ENCODE results near the gene DHCR7.

DNA sequence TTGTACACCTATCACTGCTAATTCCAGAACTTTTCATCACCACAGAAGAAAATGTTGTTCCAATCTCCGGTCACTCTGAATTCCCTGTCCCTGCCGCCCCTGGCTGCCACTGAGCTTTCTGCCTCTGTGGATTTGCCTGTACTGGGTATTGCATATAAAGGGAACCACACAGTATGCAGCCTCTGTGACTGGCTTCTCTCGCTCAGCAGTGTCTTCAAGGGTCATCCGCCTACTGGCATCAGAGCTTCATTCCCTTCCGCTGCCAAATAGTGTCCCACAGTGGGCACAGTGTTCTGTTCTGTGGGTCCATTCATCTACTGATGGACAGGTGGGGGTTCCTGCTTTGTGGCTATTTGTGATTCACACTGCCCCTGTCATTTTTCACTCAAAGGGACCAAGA, 5.3 kb downstream of the DHCR7 start:
- TF ChIP-seq, protein P1, sequence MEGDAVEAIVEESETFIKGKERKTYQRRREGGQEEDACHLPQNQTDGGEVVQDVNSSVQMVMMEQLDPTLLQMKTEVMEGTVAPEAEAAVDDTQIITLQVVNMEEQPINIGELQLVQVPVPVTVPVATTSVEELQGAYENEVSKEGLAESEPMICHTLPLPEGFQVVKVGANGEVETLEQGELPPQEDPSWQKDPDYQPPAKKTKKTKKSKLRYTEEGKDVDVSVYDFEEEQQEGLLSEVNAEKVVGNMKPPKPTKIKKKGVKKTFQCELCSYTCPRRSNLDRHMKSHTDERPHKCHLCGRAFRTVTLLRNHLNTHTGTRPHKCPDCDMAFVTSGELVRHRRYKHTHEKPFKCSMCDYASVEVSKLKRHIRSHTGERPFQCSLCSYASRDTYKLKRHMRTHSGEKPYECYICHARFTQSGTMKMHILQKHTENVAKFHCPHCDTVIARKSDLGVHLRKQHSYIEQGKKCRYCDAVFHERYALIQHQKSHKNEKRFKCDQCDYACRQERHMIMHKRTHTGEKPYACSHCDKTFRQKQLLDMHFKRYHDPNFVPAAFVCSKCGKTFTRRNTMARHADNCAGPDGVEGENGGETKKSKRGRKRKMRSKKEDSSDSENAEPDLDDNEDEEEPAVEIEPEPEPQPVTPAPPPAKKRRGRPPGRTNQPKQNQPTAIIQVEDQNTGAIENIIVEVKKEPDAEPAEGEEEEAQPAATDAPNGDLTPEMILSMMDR (IDR thresholded peaks at IDR 0.05) = no peak
- TF ChIP-seq POLR2AphosphoS5 (IDR thresholded peaks at IDR 0.05) = no peak

All from upper lobe of left lung (tissue), 4 donors.